OCI-LY1 (cell line): Measurements from ENCODE around the gene FAM221B.
A peak's percentile ranks its signal among the peaks of the same experiment; 100 is the strongest.

Experiments used
- H2AFZ ChIP-seq: fragments of 200-600 bp; sonication (generic), shearing (Covaris generic); 2 replicates; pipeline ENCODE4 v1.6.0; 2014; ENCODE audit warnings: antibody characterized with exemption, mild to moderate bottlenecking, low read length
- H3F3A ChIP-seq: fragments of 200-600 bp; sonication (generic), shearing (Covaris generic); 2 replicates; pipeline ENCODE4 v1.6.0; 2014; ENCODE audit warnings: mild to moderate bottlenecking, antibody characterized with exemption, low read length, moderate library complexity; ENCODE audit not compliant: insufficient read depth
- H3K27ac ChIP-seq: fragments of 200-600 bp; sonication (generic); 2 replicates; pipeline ENCODE4 v1.5.1; 2014; ENCODE audit warnings: low read length, mixed run types, mild to moderate bottlenecking, low read depth; ENCODE audit not compliant: poor library complexity, severe bottlenecking
- H3K27me3 ChIP-seq: fragments of 200-600 bp; sonication (generic); 2 replicates; pipeline ENCODE4 v1.6.0; 2014; ENCODE audit warnings: antibody characterized with exemption, mild to moderate bottlenecking, low read length, moderate library complexity; ENCODE audit not compliant: insufficient read depth
- H3K36me3 ChIP-seq: fragments of 200-600 bp; sonication (generic); 2 replicates; pipeline ENCODE4 v1.6.1; 2014; ENCODE audit warnings: mild to moderate bottlenecking, antibody characterized with exemption, low read length, moderate library complexity, mixed read lengths; ENCODE audit not compliant: insufficient read depth
- H3K4me1 ChIP-seq: fragments of 200-600 bp; sonication (generic); 2 replicates; pipeline ENCODE4 v1.5.1; 2014; ENCODE audit warnings: mild to moderate bottlenecking, low read length, moderate library complexity; ENCODE audit not compliant: insufficient read depth, severe bottlenecking
- H3K4me2 ChIP-seq: fragments of 200-600 bp; sonication (generic), shearing (Covaris generic); 2 replicates; pipeline ENCODE4 v1.6.1; 2014; ENCODE audit warnings: low read length
- H3K4me3 ChIP-seq: fragments of 200-600 bp; sonication (generic); 2 replicates; pipeline ENCODE4 v1.5.1; 2014; ENCODE audit warnings: low read length, low read depth, mild to moderate bottlenecking, mixed read lengths; ENCODE audit not compliant: poor library complexity, severe bottlenecking
- H3K79me2 ChIP-seq: fragments of 200-600 bp; shearing (Covaris generic); 2 replicates; pipeline ENCODE4 v1.6.1; 2016; ENCODE audit warnings: mixed run types, low read length, mixed read lengths; ENCODE audit not compliant: insufficient read depth
- H3K9ac ChIP-seq: fragments of 200-600 bp; sonication (generic), shearing (Covaris generic); 2 replicates; pipeline ENCODE4 v1.6.1; 2014; ENCODE audit warnings: mild to moderate bottlenecking, low read length, mixed read lengths
- H3K9me2 ChIP-seq: fragments of 200-600 bp; sonication (generic), shearing (Covaris generic); 2 replicates; pipeline ENCODE4 v1.6.1; 2014; ENCODE audit warnings: low read depth, mild to moderate bottlenecking, low read length, mixed read lengths
- H3K9me3 ChIP-seq: fragments of 200-600 bp; shearing (Covaris generic); 2 replicates; pipeline ENCODE4 v1.6.1; 2014; ENCODE audit warnings: low read length, mixed read lengths
- H4K20me1 ChIP-seq: fragments of 200-600 bp; sonication (generic), shearing (Covaris generic); 2 replicates; pipeline ENCODE4 v1.6.0; 2016; ENCODE audit warnings: mild to moderate bottlenecking, low read length; ENCODE audit not compliant: insufficient read depth
- EZH2 ChIP-seq: fragments of 200-600 bp; sonication (generic), shearing (Covaris generic); IDR thresholded peaks from 2 replicates; pipeline ENCODE4 v1.8.0; 2017; ENCODE audit warnings: borderline replicate concordance, mixed run types, mild to moderate bottlenecking, antibody characterized with exemption, low read length, moderate library complexity, mixed read lengths
- TF ChIP-seq, protein P1 (sequence below): fragments of 200-600 bp; sonication (generic), shearing (Covaris generic); IDR thresholded peaks from 2 replicates; pipeline ENCODE4 v1.5.1; 2017; ENCODE audit warnings: mild to moderate bottlenecking, antibody characterized with exemption, low read length, moderate library complexity, mixed read lengths

The FAM221B gene

DNA sequence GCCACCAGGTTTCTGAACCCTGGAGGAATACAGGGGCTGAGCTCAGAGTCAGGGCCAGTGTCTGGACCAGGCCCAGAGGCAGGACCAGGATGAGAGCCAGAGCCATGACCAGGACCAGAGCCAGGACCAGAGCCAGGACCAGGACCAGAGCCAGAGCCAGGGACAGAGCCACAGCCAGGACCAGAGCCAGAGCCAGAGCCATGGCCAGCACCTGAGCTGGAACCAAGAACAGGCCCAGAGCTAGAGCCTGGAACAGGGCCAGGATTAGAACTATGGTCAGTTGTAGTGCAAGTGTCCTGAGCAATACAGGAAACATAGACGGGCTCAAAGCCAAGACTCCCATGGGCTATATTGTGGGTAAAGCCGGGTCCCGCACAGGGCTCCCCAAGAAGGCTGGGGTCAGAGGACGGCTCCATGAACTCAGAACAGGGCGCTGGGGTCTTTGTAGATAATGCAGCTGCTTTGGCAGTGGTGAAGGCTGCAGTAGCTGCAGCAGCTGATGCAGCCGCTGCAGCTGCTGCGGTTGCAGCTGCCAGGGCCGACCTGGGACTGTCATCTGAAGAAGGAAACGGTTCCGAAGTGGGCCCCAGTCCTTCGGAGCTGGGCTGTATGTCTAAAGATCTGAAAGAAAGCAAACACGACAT is 17.0 kb downstream of the FAM221B start:
- no peaks in the 10 kb centered on the region for H3K27me3 ChIP-seq
- H4K20me1 ChIP-seq = no peaks in the 10 kb centered on the region
- H3K4me2 ChIP-seq = peak overlapping the region; percentile 75
- no peaks in the 10 kb centered on the region for H3K79me2 ChIP-seq
- H3K9me3 ChIP-seq = no peaks in the 10 kb centered on the region
- TF ChIP-seq EZH2 = no peak
- TF ChIP-seq, protein P1, sequence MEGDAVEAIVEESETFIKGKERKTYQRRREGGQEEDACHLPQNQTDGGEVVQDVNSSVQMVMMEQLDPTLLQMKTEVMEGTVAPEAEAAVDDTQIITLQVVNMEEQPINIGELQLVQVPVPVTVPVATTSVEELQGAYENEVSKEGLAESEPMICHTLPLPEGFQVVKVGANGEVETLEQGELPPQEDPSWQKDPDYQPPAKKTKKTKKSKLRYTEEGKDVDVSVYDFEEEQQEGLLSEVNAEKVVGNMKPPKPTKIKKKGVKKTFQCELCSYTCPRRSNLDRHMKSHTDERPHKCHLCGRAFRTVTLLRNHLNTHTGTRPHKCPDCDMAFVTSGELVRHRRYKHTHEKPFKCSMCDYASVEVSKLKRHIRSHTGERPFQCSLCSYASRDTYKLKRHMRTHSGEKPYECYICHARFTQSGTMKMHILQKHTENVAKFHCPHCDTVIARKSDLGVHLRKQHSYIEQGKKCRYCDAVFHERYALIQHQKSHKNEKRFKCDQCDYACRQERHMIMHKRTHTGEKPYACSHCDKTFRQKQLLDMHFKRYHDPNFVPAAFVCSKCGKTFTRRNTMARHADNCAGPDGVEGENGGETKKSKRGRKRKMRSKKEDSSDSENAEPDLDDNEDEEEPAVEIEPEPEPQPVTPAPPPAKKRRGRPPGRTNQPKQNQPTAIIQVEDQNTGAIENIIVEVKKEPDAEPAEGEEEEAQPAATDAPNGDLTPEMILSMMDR = no peak
- no peaks in the 10 kb centered on the region for H3F3A ChIP-seq
- H3K27ac ChIP-seq = peak overlapping the region; percentile 20
- H3K9me2 ChIP-seq = no peaks in the 10 kb centered on the region
- no peak overlapping the region for H2AFZ ChIP-seq
- peaks cover 3% of the 10 kb centered on the region; the same call in 1 of the 2 replicates for H3K36me3 ChIP-seq
- H3K4me3 ChIP-seq = peak overlapping the region; percentile 59
- H3K4me1 ChIP-seq = peaks cover 33% of the 10 kb centered on the region
- peak overlapping the region; percentile 31; the same call in 1 of the 2 replicates for H3K9ac ChIP-seq

DNA sequence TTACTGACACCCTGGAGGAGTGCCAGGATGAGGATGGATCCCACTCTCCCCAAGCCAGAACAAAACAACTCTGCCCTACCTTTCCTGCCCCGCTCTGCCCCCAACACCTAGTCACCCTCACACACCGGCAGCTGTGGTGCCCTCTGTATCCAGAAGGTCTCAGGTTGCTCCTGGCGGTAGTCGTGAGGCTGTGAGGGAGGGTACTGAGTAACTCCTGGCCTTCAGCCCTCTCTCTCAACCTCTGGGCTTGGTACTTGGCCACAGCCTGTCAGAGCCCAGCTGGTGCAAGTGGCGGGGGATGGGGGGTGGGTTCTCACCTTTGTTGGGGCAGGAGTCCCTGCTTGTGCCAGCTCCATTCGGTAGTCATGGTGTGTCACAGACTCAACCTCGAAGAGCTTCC is 18.4 kb downstream of the FAM221B start:
- Histone ChIP-seq H3K4me1 (peaks cover 29% of the 10 kb centered on the region), H3K9me3 (no peaks in the 10 kb centered on the region), H3K36me3 (peaks cover 14% of the 10 kb centered on the region), H3K4me3 (no peak overlapping the region), H3K9ac (no peak overlapping the region), H3F3A (no peaks in the 10 kb centered on the region), H3K27me3 (no peaks in the 10 kb centered on the region), H3K79me2 (no peaks in the 10 kb centered on the region), H3K4me2 (no peak overlapping the region), H4K20me1 (no peaks in the 10 kb centered on the region), H2AFZ (no peak overlapping the region), H3K27ac (no peak overlapping the region), H3K9me2 (no peaks in the 10 kb centered on the region)
- TF ChIP-seq, protein P1 = no peak
- TF ChIP-seq EZH2 = no peak

DNA sequence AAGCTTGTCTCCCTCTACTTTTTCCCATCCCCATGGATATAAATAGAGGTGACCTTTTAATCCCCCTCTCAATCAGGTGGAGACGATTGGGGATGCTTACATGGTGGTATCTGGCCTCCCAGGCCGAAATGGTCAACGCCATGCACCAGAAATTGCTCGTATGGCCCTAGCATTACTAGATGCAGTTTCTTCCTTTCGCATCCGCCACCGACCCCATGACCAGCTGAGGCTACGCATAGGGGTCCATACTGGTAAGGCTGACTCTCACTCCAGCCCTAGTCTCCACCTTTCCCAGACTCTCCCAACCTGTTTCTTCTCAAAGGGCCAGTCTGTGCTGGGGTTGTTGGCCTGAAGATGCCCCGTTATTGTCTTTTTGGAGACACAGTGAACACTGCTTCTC is 20.1 kb downstream of the FAM221B start:
- Histone ChIP-seq H2AFZ (no peak overlapping the region), H3K4me2 (no peak overlapping the region), H3K36me3 (peaks cover 14% of the 10 kb centered on the region), H4K20me1 (no peaks in the 10 kb centered on the region), H3K4me1 (peaks cover 20% of the 10 kb centered on the region), H3K4me3 (no peak overlapping the region), H3K79me2 (no peaks in the 10 kb centered on the region), H3K27ac (no peak overlapping the region), H3K27me3 (no peaks in the 10 kb centered on the region), H3K9me2 (no peaks in the 10 kb centered on the region), H3K9me3 (no peaks in the 10 kb centered on the region), H3F3A (no peaks in the 10 kb centered on the region), H3K9ac (no peak overlapping the region)
- TF ChIP-seq, protein P1 = no peak
- no peak for TF ChIP-seq EZH2
